ENCODE data around the gene ZC3H11A.

ZC3H11A gene

GRCh38 chr1:203807196-203807595 is 11.8 kb downstream of the ZC3H11A start:
- ChIA-PET CTCF (no interaction called here), POLR2A (interaction anchor here (0.6 to 1.2 kb wide), 4 partner anchors 9 to 180 kb away, joined by 3 to 6 read pairs (median 3); partner anchors contain the start of genes ATP2B4, ZBED6 and ZC3H11A)
- H3K4me3 ChIP-seq (ENCODE audit: low read depth, low read length), result no peak overlapping the region
- no peak for TF ChIP-seq CTCF (IDR thresholded peaks at IDR 0.05; ENCODE audit: insufficient read depth, low read length, missing control alignments)
- DNase-seq (ENCODE audit: low read depth, low spot score), result peak; percentile 51

DNA sequence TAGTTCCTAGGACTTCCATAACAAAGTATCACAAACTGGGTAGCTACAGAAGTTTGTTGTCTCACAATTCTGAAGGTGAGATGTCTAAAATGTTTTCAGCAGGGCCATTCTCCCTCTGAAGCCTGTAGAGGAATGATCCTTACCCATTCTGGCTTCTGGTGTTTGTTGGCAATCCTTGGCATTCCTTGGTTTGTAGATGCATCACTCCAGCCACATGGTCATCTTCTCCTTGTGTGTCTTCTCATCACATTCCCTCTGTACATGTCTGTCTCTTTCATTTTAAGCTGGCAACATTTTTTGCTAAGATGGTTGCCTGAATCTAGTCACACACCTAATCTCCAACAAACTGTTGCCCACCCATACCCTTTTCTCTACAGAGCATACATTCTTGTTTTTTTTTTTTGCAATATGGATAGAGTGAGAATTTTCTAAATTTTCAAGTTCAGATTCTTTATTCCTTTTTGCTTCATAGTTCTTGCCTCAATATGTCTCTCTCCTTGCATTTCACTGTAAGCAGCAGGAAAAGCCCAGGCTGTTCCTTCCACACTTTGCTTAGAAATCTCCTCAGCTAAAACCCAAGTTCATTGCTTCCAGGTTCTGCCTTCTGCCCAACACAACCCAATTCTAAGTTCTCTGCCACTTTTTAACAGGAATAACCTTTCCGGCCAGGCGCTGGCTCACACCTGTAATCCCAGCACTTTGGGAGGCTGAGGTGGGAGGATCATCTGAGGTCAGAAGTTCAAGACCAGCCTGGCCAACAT is 18.3 kb downstream of the ZC3H11A start:
- no peak overlapping the region for H3K4me3 ChIP-seq (ENCODE audit: low read depth, low read length)
- no peak for TF ChIP-seq CTCF (IDR thresholded peaks at IDR 0.05; ENCODE audit: insufficient read depth, low read length, missing control alignments)
- DNase-seq (ENCODE audit: low read depth, low spot score), result no peak
- CTCF ChIA-PET, result no interaction called here
- POLR2A ChIA-PET, result interaction anchor here (1.1 kb wide), 1 partner anchor 12 kb away, joined by 4 read pairs; no protein-coding TSS in a partner anchor

DNA sequence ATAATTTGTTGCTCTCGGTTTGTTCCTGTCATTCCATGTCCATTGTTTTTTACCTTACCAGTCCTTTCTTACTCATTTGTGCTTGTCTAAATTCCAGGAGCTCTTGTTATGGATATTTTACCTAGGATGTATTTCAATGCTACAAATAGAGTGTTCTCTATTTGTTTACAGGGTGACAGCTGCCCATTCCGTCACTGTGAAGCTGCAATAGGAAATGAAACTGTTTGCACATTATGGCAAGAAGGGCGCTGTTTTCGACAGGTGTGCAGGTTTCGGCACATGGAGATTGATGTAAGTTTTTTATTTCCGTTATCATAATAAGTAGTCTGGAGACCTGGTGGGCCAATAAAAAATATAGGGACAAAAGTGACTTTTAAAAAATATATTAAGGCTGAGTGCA is 23.0 kb downstream of the ZC3H11A start:
- no peak overlapping the region for H3K4me3 ChIP-seq (ENCODE audit: low read depth, low read length)
- no peak for TF ChIP-seq CTCF (IDR thresholded peaks at IDR 0.05; ENCODE audit: insufficient read depth, low read length, missing control alignments)
- no peak for DNase-seq (ENCODE audit: low read depth, low spot score)
- POLR2A ChIA-PET, result no interaction called here
- CTCF ChIA-PET, result no interaction called here

DNA sequence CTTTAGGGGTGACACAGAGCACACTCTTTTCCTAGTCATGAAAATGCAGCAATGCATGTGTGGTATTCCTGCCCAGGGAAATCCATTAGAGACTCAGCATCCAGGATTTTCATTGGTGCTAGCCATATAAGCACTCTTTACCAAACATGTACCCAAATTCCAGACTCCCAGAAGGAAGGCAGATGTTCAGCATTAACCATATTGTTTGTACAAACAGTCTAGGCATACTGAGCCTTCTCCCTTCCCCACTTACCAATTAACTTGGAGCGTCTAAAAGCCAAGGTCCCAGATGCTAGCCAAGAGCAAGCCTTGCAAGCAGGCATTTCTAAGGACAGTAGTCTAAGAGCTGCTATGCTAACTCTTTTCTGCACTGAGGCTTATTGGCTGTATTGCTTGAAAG is 27.9 kb downstream of the ZC3H11A start:
- POLR2A ChIA-PET, result no interaction called here
- H3K4me3 ChIP-seq (ENCODE audit: low read depth, low read length), result no peak overlapping the region
- CTCF ChIA-PET, result interaction anchor here (1.6 kb wide), 1 partner anchor 12 kb away, joined by 6 read pairs; no protein-coding TSS in a partner anchor
- TF ChIP-seq CTCF (IDR thresholded peaks at IDR 0.05; ENCODE audit: insufficient read depth, low read length, missing control alignments), result no peak
- DNase-seq (ENCODE audit: low read depth, low spot score), result peak; percentile 14

DNA sequence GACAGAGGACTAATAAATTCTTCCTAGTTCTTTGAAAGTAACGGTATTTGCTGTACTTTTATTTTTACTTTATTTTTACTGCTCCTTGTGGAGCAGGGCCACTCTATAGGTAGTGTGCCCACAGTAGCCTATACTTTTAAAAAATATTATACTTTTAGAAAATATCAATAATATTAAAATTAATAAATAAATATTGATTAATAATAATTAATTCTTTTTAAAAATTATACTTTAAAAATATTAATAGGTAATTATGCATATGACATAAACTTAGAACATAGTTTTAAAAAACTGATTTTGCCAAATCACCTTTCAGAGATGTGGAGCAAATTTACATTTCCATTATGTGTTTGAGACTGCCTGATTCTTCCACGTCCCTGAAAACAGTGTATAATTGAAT is 30.8 kb downstream of the ZC3H11A start:
- no peak for DNase-seq (ENCODE audit: low read depth, low spot score)
- CTCF ChIA-PET, result no interaction called here
- POLR2A ChIA-PET, result no interaction called here
- no peak overlapping the region for H3K4me3 ChIP-seq (ENCODE audit: low read depth, low read length)
- no peak for TF ChIP-seq CTCF (IDR thresholded peaks at IDR 0.05; ENCODE audit: insufficient read depth, low read length, missing control alignments)

DNA sequence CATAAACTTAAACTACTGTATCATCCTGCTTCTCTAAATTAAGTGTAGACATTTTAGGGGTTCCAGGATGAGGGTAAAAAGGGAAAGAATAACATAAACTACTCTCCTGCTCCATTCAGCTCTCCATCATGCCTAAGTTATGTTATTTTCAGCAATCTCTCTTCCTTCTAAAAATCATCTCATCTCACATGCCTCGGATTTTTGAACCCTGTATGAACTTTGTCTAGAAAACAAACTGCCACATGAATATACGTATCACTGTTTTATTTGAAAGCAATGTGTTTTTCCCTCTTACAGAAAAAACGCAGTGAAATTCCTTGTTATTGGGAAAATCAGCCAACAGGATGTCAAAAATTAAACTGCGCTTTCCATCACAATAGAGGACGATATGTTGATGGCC is 32.6 kb downstream of the ZC3H11A start:
- H3K4me3 ChIP-seq (ENCODE audit: low read depth, low read length), result no peak overlapping the region
- CTCF ChIA-PET, result interaction anchor here (1.5 kb wide), 1 partner anchor 379 kb away, joined by 5 read pairs; no protein-coding TSS in a partner anchor
- TF ChIP-seq CTCF (IDR thresholded peaks at IDR 0.05; ENCODE audit: insufficient read depth, low read length, missing control alignments), result no peak
- POLR2A ChIA-PET, result no interaction called here
- DNase-seq (ENCODE audit: low read depth, low spot score), result no peak

All from AG04449 (cell line).